NCI-H748 (cell line): Measurements from ENCODE around the gene TCP11L2.

Experiments
- DNase-seq: peaks from one replicate; lab custom pipeline; 2025; ENCODE audit not compliant: unreplicated experiment; lab: John Stamatoyannopoulos, UW

The TCP11L2 gene

DNA sequence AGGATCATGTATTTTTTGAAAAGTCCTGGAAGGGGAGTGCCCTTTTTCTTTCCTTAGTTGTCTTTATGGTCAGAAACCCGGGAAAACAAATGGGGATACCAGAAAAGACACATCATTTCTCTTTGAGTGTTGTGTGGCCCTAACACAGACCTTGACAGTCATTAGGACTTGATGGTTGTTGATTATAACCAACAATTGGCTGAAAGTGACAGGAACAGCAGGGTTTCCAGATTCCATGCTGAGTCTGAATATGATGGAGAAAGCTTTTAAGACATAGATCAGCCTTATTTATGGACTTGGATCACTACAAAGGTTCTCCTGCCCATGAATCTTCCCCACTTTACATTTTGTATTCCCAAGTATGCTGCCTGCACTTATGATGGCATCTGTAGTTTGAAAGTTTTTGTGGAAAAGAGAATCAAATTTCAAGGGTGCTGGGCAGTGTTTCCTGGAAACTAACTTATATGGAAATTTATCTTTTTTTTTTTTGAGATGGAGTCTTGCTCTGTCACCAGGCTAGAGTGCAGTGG is 85.4 kb downstream of the TCP11L2 start:
- DNase-seq, result peak; percentile 20

DNA sequence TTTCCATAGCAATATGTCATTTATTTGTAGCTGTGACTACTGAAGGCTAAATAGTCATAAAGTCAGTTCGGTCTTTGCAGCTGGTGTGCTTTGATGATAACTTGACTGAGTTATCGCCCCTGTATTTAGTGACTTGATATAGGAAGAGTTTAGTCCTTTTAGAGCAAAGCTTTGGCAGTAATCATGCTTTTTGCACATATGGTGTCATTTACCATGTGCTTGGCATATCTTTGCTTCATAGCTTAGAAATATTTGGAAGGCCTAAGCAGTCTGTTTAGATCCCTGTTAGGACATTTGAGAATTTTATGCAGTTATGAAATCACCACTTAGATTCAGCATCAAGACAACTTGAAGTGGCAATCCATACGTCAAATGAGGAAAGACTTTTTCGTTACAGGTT is 86.6 kb downstream of the TCP11L2 start:
- no peak for DNase-seq

- DNase-seq, result peak; percentile 41
Measured at GRCh38 chr12:106392759-106393158, 90.2 kb downstream of the TCP11L2 start.
